Cardiac septum (tissue), 1 donor: ENCODE data around the gene ADGRF1. TPM values are rescaled to one million over a fixed set of nuclear protein-coding genes. Genes with fewer than 3 reads are reported as not detected.
"Not testable (repeated sequence)": the region's sequence is repeated elsewhere in the genome, so short reads cannot be mapped to it uniquely, and the experiment has no call there.

Experiments
- DNase-seq: peaks from one replicate; pipeline ENCODE4 v3.0.0-alpha.2; 2020; ENCODE audit warnings: low spot score
- intact Hi-C: fragments of 100-400 bp; cut with DNase I; formaldehyde crosslinking; loops from one replicate; pipeline ENCODE4 v1.14.0; 2022
- total RNA-seq: library from RNA; stranded (reverse); fragmentation: NEBNext Ultra II Directional; extraction: Animal tissue kit (Norgen Biotek cat#: 25700); gene quantifications from one replicate; pipeline ENCODE4 v1.2.1, GENCODE V29; 2021
- donor health status: DM: no; HTN: no; CAD: no.

The ADGRF1 gene
- total RNA-seq, 1 donor from 2014 or later = not detected

GRCh38 chr6:47062346-47062745, 20.2 kb upstream of the ADGRF1 start:
- intact Hi-C loops = no loop called here
- DNase-seq = no peak

DNA sequence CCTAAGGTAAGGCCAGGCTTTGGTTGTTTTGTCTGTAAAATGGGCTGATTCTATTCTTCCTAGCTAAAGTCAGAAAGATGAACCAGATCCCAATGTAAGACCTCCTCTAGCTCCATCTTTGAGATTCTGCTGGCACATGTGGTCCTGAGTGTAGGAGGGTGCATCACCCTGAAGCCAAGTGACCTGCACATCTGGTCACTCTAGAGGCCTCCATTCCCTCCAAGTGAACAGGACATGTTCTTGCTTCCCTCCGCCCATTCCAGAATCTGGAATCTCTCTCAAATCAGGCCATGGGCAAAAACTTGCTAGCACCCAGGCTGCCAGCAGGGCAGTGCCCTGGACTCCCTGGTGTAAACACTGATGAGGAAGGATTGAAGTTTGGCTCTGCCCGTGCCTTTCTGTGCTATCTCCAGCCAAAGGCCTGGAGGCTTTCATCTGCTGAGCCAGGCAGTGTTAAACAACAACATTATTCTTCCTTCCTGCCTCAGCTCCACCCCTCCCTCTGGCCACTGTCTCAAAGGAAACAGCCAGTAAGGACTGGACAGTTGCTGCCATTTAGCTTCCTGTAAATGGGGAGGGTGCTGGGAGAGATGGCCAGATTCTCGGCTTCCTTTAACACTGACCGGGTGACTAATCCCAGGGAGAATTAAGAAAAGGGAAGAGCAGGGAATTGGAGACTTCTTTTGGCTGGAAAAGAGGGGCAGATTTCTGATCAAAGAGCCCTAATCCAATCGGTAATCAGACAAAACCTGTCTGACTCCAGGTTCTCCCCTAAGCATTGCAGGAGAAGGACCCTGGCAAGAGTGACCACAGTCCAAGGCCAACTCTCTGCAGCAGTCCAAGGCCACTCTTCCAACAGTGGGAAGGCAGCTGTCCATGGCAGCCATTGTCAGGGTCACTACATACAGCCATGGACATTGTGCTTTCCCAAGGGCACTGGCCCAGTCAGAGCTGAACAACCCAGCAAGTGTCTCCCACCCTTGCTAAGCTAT, 19.5 kb upstream of the ADGRF1 start:
- DNase-seq = no peak
- intact Hi-C loops = no loop called here

DNA sequence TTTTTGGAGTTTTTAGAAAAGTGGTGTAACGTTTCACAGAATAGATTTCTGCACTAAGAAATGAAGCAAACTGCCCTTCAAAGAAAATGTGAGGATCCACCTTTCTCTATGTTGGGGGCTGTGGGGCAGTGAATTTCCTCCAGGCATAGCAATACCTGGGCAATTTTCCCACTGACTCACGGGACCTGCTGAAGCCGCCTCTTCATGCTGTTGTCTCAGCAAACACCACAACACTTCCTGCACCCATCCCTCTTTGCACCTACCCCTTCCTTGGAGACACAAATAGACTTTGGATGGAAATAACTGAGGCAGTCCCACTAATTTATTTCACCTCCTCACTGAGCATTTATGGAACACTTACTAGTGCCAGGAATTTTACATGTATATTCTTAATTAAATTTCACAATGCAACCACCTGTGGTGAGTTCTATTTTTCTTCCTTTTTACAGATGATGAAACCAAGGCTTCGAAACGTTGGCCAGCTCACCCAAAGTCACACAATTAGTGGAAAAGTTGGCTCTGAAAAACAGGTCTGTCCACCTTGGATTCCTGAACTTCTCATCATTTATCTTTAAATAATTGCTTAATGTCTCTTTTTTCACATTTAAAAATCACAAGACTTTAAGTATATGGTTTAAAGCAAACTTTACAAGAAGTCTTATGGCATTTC, 17.2 kb upstream of the ADGRF1 start:
- intact Hi-C loops = no loop called here
- no peak for DNase-seq

GRCh38 chr6:47057830-47058540, 15.9 kb upstream of the ADGRF1 start:
- intact Hi-C loops = no loop called here
- DNase-seq = no peak

- intact Hi-C loops = no loop called here
- DNase-seq = no peak
Measured at GRCh38 chr6:47056832-47057231, 14.7 kb upstream of the ADGRF1 start.

GRCh38 chr6:47054302-47054701, 12.2 kb upstream of the ADGRF1 start:
- intact Hi-C loops, DNase-seq: not testable (repeated sequence)

DNA sequence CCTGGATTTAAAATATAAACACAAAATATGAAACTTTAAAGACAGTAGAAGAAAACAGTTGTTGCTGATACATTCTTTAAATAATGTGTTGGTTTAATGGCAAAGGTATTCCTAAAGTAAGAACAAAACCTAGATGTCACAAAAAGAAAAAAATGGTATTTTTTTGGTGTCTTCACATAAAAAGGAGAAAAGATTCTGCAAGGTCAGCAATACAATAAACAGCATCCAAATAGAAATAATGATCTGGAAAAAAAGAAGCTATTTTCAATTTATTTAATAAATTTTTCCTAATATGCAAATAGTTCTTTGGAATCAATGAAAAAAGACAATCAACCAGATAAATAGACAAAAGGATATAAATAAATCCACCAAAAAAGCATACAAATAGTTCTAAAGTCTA, 6.5 kb upstream of the ADGRF1 start:
- intact Hi-C loops = loop anchor here (5.0 kb wide), 1 partner anchor 56 kb away; no protein-coding TSS in a partner anchor
- DNase-seq = no peak

GRCh38 chr6:47047479-47048407, 5.6 kb upstream of the ADGRF1 start:
- DNase-seq = no peak
- intact Hi-C loops = loop anchor here (2.0 to 5.0 kb wide), 2 partner anchors 55 to 199 kb away; no protein-coding TSS in a partner anchor

DNA sequence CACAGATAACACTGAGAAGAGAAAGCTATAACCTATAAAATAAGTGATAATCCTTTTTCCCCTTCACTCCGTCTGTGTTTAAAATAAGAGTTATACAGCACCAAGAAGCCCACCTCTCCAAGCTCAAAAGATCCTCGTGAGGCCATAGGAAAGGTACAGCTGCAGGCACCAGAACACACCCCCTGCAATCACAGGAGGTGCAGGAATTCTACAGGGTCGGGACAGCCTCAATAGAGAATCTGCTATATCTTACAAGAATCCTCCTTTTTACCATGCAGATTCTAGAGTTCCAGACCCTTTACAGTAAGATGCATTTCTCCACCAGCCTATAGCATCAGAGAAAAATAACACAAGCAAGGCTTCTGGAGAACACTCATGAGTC, 5.0 kb upstream of the ADGRF1 start:
- DNase-seq = no peak
- intact Hi-C loops = loop anchor here (2.0 to 5.0 kb wide), 2 partner anchors 55 to 198 kb away; no protein-coding TSS in a partner anchor

GRCh38 chr6:47044397-47044796, 2.3 kb upstream of the ADGRF1 start:
- DNase-seq = no peak
- intact Hi-C loops = no loop called here

GRCh38 chr6:47043286-47043685, 1.2 kb upstream of the ADGRF1 start:
- intact Hi-C loops = no loop called here
- DNase-seq = no peak

- DNase-seq = no peak
- intact Hi-C loops = no loop called here
Measured at GRCh38 chr6:47041741-47042140, 391 bp downstream of the ADGRF1 start.

DNA sequence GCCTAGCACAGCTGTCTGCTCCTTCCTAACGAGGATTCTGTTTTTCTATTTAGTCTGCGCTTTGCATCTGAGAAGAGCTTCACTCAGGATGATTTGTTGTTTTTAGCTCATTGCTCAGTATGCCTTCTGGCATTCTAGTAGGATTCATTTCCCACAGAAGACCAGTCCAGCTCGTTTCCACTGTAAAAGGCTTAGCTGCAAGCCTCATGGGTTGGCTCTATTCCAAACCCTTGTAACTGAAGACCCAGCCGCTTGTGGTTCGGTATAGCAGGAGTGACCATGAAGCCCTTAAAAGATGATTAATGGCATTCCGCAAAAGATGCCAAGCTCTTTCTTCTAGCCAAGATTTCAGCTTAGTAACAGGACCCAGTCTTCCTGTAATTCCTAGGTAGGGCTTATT, 7.2 kb downstream of the ADGRF1 start:
- no peak for DNase-seq
- intact Hi-C loops = no loop called here

GRCh38 chr6:47034421-47034820, 7.7 kb downstream of the ADGRF1 start:
- no peak for DNase-seq
- intact Hi-C loops = no loop called here

DNA sequence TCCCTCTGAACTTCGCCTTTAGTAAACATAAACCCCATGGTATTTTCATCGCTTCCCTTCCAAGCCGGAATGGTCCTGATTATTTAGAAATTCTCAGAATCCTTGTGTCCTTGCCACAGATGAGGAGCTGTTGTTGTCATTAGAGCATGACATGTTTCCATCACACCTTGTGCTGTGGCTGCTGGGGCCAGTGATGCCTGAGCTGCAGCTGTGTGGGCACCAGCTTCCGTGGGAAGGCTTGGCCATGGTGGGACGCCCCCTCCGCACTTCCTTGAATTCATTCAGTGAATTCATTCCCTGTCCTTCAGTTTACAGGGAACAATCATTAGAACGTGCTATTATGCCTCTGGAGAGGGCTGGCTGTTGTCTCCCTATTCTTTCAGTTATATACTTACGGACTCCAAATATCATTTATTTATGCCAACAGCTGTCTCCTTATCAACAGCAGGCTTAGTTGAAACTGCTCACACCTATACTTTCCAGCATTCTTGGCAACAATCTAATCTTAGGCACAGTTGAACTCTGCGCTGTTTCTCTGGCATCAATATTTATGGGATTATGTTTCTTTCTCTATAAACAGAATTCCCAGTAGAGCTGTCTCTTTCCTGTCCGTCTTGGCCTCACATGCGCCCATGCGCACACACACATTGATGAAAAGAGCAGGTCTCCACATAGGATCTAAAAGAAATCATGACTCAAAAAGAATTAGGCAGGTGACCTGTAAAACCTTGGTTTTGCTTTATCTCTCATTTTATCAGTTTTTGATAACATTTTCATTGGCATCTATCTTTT, 9.0 kb downstream of the ADGRF1 start:
- no peak for DNase-seq
- intact Hi-C loops = no loop called here

DNA sequence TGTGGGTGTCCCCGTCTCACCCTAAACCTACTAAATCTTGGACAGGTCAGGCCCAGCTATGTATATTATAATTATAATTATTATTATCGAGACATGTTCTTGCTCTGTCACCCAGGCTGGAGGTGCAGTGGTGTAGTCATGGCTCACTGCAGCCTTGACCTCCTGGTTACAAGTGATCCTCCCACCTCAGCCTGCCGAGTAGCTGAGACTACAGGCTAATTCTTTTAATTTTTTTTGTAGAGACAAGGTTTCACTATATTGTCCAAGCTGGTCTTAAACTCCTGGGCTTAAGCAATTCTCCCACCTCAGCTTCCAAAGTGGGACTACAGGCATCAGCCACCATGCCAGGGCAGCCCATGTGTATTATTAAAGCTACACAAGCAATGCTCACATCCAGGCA, 10.5 kb downstream of the ADGRF1 start:
- intact Hi-C loops = no loop called here
- DNase-seq = no peak

- intact Hi-C loops = no loop called here
- no peak for DNase-seq
Measured at GRCh38 chr6:47029865-47030561, 12.1 kb downstream of the ADGRF1 start.
